NB4 (cell line): ENCODE results near the gene PDCL3.

Experiments
- DNase-seq: peaks from one replicate; pipeline ENCODE4 v3.0.0; 2010; ENCODE audit warnings: low read depth
- H3K4me3 ChIP-seq: one replicate; pipeline ENCODE4 v1.5.1; 2011; ENCODE audit warnings: mild to moderate bottlenecking, low read depth, low read length, moderate library complexity
- CTCF ChIP-seq: IDR thresholded peaks from one replicate; pipeline ENCODE4 v1.5.1; 2012; ENCODE audit warnings: low read depth, low read length
- MAX ChIP-seq: IDR thresholded peaks from 2 replicates; pipeline ENCODE4 v1.6.1; 2011; ENCODE audit warnings: low read depth, low read length
- MYC ChIP-seq: IDR thresholded peaks from 2 replicates; pipeline ENCODE4 v1.6.1; 2011; ENCODE audit warnings: low read depth, low read length
- POLR2A ChIP-seq: IDR thresholded peaks from 2 replicates; pipeline ENCODE4 v1.6.1; 2011; ENCODE audit warnings: mild to moderate bottlenecking; ENCODE audit not compliant: insufficient read length; ENCODE audit errors: extremely low read depth

The PDCL3 gene

GRCh38 chr2:100562613-100563406, at the start of gene PDCL3:
Gene PDCL3 (plus strand): TSS chr2:100562993. CDS start chr2:100563068, 75 bp downstream.
- peak; percentile 99 for DNase-seq
- TF ChIP-seq MYC: peak; percentile 81
- TF ChIP-seq CTCF: no peak
- TF ChIP-seq POLR2A: peak; percentile 65
- peak within 1 kb of the TSS; percentile 88 for H3K4me3 ChIP-seq

GRCh38 chr2:100513650-100514049, 49.1 kb upstream of the PDCL3 start:
- DNase-seq: peak; percentile 76
- TF ChIP-seq MYC (no peak), POLR2A (no peak), MAX (no peak), CTCF (no peak)
- no peak overlapping the region for H3K4me3 ChIP-seq

GRCh38 chr2:100517556-100517955, 45.2 kb upstream of the PDCL3 start:
- DNase-seq: no peak
- TF ChIP-seq CTCF (no peak), MYC (no peak), POLR2A (no peak), MAX (no peak)
- H3K4me3 ChIP-seq: no peak overlapping the region

GRCh38 chr2:100518801-100519200, 44.0 kb upstream of the PDCL3 start:
- no peak for DNase-seq
- no peak overlapping the region for H3K4me3 ChIP-seq
- TF ChIP-seq POLR2A (no peak), MYC (no peak), CTCF (no peak), MAX (no peak)

- DNase-seq: no peak
- no peak for TF ChIP-seq MYC
- TF ChIP-seq POLR2A: no peak
- no peak for TF ChIP-seq MAX
- no peak for TF ChIP-seq CTCF
- no peak overlapping the region for H3K4me3 ChIP-seq
These were observed 42.6 kb upstream of the PDCL3 start for GRCh38 chr2:100520224-100520623.
